Keratinocyte (primary cell): ENCODE measurements around the gene SAMD14. TPM values are rescaled to one million over a fixed set of nuclear protein-coding genes. Genes with fewer than 3 reads are reported as not detected.

Source experiments
- DNase-seq: peaks from one replicate; pipeline ENCODE4 v3.0.0-alpha.2; 2011; ENCODE audit warnings: low read depth, missing footprints, low spot score
- FAIRE-seq: peaks from 2 replicates; lab custom pipeline; 2011; peaks lifted over from hg19 to GRCh38; lab: Jason Lieb, UNC
- H2AFZ ChIP-seq: 2 replicates; pipeline ENCODE4 v1.6.0; 2012; ENCODE audit warnings: low read length, control low read depth, inconsistent platforms; ENCODE audit not compliant: control insufficient read depth
- H3K27ac ChIP-seq: 2 replicates; pipeline ENCODE4 v1.5.1; 2011; ENCODE audit warnings: low read length; ENCODE audit not compliant: control insufficient read depth, insufficient read depth
- H3K27me3 ChIP-seq: 3 replicates; pipeline ENCODE4 v1.6.0; 2011; ENCODE audit warnings: low read length; ENCODE audit not compliant: control insufficient read depth, insufficient read depth; ENCODE audit errors: extremely low read depth
- H3K36me3 ChIP-seq, 2 experiments: 2 replicates in 1 of 2; 3 replicates in 1 of 2; pipeline ENCODE4 v1.5.1; 2011; ENCODE audit warnings: low read length in 2 of 2, mild to moderate bottlenecking in 1 of 2; ENCODE audit not compliant: control insufficient read depth in 2 of 2, insufficient read depth in 2 of 2; ENCODE audit errors: extremely low read depth in 1 of 2
- H3K4me1 ChIP-seq: 3 replicates; pipeline ENCODE4 v1.5.1; 2011; ENCODE audit warnings: low read length; ENCODE audit not compliant: control insufficient read depth, insufficient read depth; ENCODE audit errors: extremely low read depth
- H3K4me2 ChIP-seq: 3 replicates; pipeline ENCODE4 v1.6.0; 2011; ENCODE audit warnings: low read depth, low read length; ENCODE audit not compliant: control insufficient read depth, insufficient read depth; ENCODE audit errors: extremely low read depth
- H3K4me3 ChIP-seq, 3 experiments: fragments of 200-600 bp in 1 of 3; sonication (generic) in 1 of 3; 2 replicates in 2 of 3; 3 replicates in 1 of 3; pipeline ENCODE4 v1.5.1; 2011 to 2016; ENCODE audit warnings: low read length in 3 of 3, mild to moderate bottlenecking in 3 of 3, control low read depth in 2 of 3, inconsistent platforms in 1 of 3, low read depth in 1 of 3, mixed read lengths in 1 of 3, mixed run types in 1 of 3, moderate library complexity in 1 of 3; ENCODE audit not compliant: control insufficient read depth in 2 of 3, insufficient read depth in 2 of 3; ENCODE audit errors: extremely low read depth in 1 of 3
- H3K79me2 ChIP-seq: 2 replicates; pipeline ENCODE4 v1.6.0; 2012; ENCODE audit warnings: low read length; ENCODE audit not compliant: control insufficient read depth, insufficient read depth
- H3K9ac ChIP-seq: 3 replicates; pipeline ENCODE4 v1.6.0; 2011; ENCODE audit warnings: low read length; ENCODE audit not compliant: control insufficient read depth, insufficient read depth; ENCODE audit errors: extremely low read depth
- H3K9me1 ChIP-seq: 3 replicates; pipeline ENCODE4 v1.6.0; 2011; ENCODE audit warnings: low read length; ENCODE audit not compliant: control insufficient read depth, insufficient read depth; ENCODE audit errors: extremely low read depth
- H3K9me3 ChIP-seq: 2 replicates; pipeline ENCODE4 v1.5.1; 2012; ENCODE audit warnings: low read depth, low read length; ENCODE audit not compliant: control insufficient read depth
- H4K20me1 ChIP-seq: 3 replicates; pipeline ENCODE4 v1.6.0; 2011; ENCODE audit warnings: low read length; ENCODE audit not compliant: control insufficient read depth, insufficient read depth; ENCODE audit errors: extremely low read depth
- EZH2 ChIP-seq: IDR thresholded peaks from one replicate; pipeline ENCODE4 v1.6.1; 2012; ENCODE audit warnings: inconsistent platforms, mild to moderate bottlenecking, low read length, moderate library complexity
- dilution Hi-C: fragments of 300-500 bp; cut with MboI; formaldehyde crosslinking; loops from one replicate; pipeline ENCODE4 v1.7.0; 2020; ENCODE audit warnings: low sequenced_read_pairs; ENCODE audit not compliant: extremely low pct_ligation_motif_present
- polyA plus RNA-seq, 5 experiments: library from polyadenylated mRNA; depleted of rRNA in 3 of 5; stranded (reverse) in 3 of 5; stranded (forward) in 1 of 5; unstranded in 1 of 5; fragments of >200 nt; gene quantifications; 1 replicate in 1 of 5; 2 replicates in 3 of 5; 3 replicates in 1 of 5; pipeline versions ENCODE4 v1.2.1 to v1.2.3, GENCODE V29; 2011 to 2012; ENCODE audit warnings: missing spikeins in 2 of 5, low read depth in 1 of 5, low replicate concordance in 1 of 5
- TF ChIP-seq, protein P1 (sequence below), 3 experiments: IDR thresholded peaks in 1 of 3; conservative IDR thresholded peaks in 1 of 3; optimal IDR thresholded peaks in 1 of 3; 2 replicates in 2 of 3; 3 replicates in 1 of 3; pipeline versions ENCODE3 to v1.5.1; 2011; ENCODE audit warnings: low read length in 3 of 3, mild to moderate bottlenecking in 3 of 3, moderate library complexity in 2 of 3, control low read depth in 1 of 3, inconsistent platforms in 1 of 3; ENCODE audit not compliant: insufficient read depth in 2 of 3; ENCODE audit errors: extremely low read depth in 1 of 3

The SAMD14 gene
- polyA plus RNA-seq, 1 donor (not counting 4 experiments of a cell fraction or from before 2014, with no cell fraction given) = not detected

DNA sequence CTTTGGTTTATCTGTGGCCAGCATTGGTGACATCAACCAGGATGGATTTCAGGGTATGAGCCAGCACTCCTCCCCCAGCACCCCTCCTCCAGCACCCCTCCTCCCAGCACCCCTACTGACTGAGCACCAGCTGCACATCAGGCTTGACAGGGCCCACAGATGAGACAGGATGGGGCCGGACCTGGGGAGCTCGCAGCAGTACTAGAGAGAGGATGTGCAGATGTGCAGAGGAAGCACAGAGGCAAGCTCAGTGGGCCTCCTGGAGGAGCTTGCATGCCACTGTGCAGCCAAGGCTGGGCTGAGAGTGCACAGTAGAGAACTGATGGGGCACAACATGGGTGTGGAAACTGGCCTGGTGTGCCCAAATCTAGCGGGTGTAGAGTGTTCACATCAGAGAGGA is 57.8 kb downstream of the SAMD14 start:
- peaks cover 6% of the 10 kb centered on the region for H3K9me1 ChIP-seq
- TF ChIP-seq EZH2 = no peak
- TF ChIP-seq, protein P1, sequence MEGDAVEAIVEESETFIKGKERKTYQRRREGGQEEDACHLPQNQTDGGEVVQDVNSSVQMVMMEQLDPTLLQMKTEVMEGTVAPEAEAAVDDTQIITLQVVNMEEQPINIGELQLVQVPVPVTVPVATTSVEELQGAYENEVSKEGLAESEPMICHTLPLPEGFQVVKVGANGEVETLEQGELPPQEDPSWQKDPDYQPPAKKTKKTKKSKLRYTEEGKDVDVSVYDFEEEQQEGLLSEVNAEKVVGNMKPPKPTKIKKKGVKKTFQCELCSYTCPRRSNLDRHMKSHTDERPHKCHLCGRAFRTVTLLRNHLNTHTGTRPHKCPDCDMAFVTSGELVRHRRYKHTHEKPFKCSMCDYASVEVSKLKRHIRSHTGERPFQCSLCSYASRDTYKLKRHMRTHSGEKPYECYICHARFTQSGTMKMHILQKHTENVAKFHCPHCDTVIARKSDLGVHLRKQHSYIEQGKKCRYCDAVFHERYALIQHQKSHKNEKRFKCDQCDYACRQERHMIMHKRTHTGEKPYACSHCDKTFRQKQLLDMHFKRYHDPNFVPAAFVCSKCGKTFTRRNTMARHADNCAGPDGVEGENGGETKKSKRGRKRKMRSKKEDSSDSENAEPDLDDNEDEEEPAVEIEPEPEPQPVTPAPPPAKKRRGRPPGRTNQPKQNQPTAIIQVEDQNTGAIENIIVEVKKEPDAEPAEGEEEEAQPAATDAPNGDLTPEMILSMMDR (optimal IDR thresholded peaks at IDR 0.05 in 1 of 3, IDR thresholded peaks at IDR 0.05 in 1 of 3, conservative IDR thresholded peaks at IDR 0.05 in 1 of 3; ENCODE audit: extremely low read depth in 1 of 3, insufficient read depth in 2 of 3, low read length in 3 of 3) = no peak
- DNase-seq = no peak
- H3K9ac ChIP-seq = no peak overlapping the region
- H3K4me2 ChIP-seq = no peak overlapping the region
- peaks cover 69% of the 10 kb centered on the region for H4K20me1 ChIP-seq
- H3K27me3 ChIP-seq = no peaks in the 10 kb centered on the region
- no peaks in the 10 kb centered on the region for H3K4me1 ChIP-seq
- H3K36me3 ChIP-seq = peaks cover 67 to 79% of the 10 kb centered on the region in 2 experiments
- H3K27ac ChIP-seq = no peak overlapping the region
- FAIRE-seq = no peak
- peaks cover 74% of the 10 kb centered on the region for H3K79me2 ChIP-seq
- no peak overlapping the region for H3K4me3 ChIP-seq
- no peak overlapping the region for H2AFZ ChIP-seq
- dilution Hi-C loops = no loop called here
- no peaks in the 10 kb centered on the region for H3K9me3 ChIP-seq

DNA sequence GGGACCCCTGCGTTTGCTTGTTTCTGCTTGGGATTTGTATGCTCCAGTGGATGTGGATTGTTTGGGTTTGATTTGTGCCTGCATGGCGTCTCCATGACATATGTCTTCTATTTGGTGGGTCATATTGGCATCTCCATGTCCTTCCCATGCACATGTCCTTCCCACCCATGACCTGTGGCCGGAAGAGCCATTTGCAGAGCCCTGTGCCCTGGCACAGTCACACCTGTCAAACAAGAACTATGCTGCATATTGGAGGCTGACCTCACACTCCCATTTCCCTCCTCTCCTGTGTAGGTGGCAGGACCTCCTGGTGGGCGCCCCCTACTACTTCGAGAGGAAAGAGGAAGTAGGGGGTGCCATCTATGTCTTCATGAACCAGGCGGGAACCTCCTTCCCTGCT is 58.3 kb downstream of the SAMD14 start:
- H3K79me2 ChIP-seq = peaks cover 75% of the 10 kb centered on the region
- no peak overlapping the region for H3K4me2 ChIP-seq
- H3K9me1 ChIP-seq = peaks cover 6% of the 10 kb centered on the region
- no peak overlapping the region for H2AFZ ChIP-seq
- H3K27ac ChIP-seq = no peak overlapping the region
- DNase-seq (no peak), FAIRE-seq (no peak)
- TF ChIP-seq, protein P1 (optimal IDR thresholded peaks at IDR 0.05 in 1 of 3, IDR thresholded peaks at IDR 0.05 in 1 of 3, conservative IDR thresholded peaks at IDR 0.05 in 1 of 3; ENCODE audit: extremely low read depth in 1 of 3, insufficient read depth in 2 of 3, low read length in 3 of 3) = no peak
- no peak for TF ChIP-seq EZH2
- no peaks in the 10 kb centered on the region for H3K9me3 ChIP-seq
- no peak overlapping the region for H3K9ac ChIP-seq
- dilution Hi-C loops = no loop called here
- no peaks in the 10 kb centered on the region for H3K4me1 ChIP-seq
- peaks cover 66 to 83% of the 10 kb centered on the region in 2 experiments for H3K36me3 ChIP-seq
- H4K20me1 ChIP-seq = peaks cover 64% of the 10 kb centered on the region
- no peak overlapping the region for H3K4me3 ChIP-seq
- H3K27me3 ChIP-seq = no peaks in the 10 kb centered on the region
